Measurements from ENCODE around the gene SSB.

- no peak for TF ChIP-seq CTCF (IDR thresholded peaks at IDR 0.05)
- TF ChIP-seq REST (IDR thresholded peaks at IDR 0.05; ENCODE audit: insufficient read depth in 1 of 2, low read depth in 2 of 2, low read length in 1 of 2) = no peak
- no peak for TF ChIP-seq POLR2AphosphoS5 (IDR thresholded peaks at IDR 0.05; ENCODE audit: low read depth, low read length)
Measured at GRCh38 chr2:169790581-169790980, 8.1 kb upstream of the SSB start.
